Measurements from ENCODE around the gene GNAL.
"Not testable (repeated sequence)": the region's sequence is repeated elsewhere in the genome, so short reads cannot be mapped to it uniquely, and the experiment has no call there.

DNA sequence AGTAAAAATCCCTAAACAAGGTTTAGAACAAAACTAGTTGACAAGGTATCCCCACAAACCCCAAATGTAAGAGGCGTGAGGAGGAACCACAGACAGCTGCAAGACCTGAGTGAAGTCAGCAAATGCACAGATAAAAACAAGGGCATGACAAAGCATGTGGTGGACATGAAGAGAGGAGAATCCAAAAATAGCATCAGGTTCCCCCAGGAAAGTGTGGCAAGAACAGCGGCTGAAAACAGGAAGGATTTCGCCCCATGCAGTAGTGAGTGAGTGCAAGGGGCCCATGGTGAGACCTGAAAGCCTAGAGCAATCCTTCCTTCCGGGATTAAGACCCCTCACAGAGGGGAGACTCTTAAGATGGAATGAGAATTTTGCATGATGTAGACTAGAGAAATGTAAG lies 227.8 kb downstream of the GNAL start:
- TF ChIP-seq, protein P1, sequence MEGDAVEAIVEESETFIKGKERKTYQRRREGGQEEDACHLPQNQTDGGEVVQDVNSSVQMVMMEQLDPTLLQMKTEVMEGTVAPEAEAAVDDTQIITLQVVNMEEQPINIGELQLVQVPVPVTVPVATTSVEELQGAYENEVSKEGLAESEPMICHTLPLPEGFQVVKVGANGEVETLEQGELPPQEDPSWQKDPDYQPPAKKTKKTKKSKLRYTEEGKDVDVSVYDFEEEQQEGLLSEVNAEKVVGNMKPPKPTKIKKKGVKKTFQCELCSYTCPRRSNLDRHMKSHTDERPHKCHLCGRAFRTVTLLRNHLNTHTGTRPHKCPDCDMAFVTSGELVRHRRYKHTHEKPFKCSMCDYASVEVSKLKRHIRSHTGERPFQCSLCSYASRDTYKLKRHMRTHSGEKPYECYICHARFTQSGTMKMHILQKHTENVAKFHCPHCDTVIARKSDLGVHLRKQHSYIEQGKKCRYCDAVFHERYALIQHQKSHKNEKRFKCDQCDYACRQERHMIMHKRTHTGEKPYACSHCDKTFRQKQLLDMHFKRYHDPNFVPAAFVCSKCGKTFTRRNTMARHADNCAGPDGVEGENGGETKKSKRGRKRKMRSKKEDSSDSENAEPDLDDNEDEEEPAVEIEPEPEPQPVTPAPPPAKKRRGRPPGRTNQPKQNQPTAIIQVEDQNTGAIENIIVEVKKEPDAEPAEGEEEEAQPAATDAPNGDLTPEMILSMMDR (IDR thresholded peaks at IDR 0.05 in 4 of 5, conservative IDR thresholded peaks at IDR 0.05 in 1 of 5): not testable (repeated sequence)
- TF ChIP-seq POLR2A (IDR thresholded peaks at IDR 0.05): not testable (repeated sequence)
